Astrocyte (in vitro differentiated cells and primary cell): ENCODE results near the gene ADAMTS12.

ENCODE experiments used
- CTCF ChIP-seq: IDR thresholded peaks from 2 replicates; pipeline ENCODE4 v1.5.1; 2011; ENCODE audit warnings: low read depth, mild to moderate bottlenecking, inconsistent platforms, low read length, moderate library complexity; ENCODE audit not compliant: insufficient read depth
- EZH2 ChIP-seq: IDR thresholded peaks from 2 replicates; pipeline ENCODE4 v1.6.1; 2012; ENCODE audit warnings: mild to moderate bottlenecking, low read length, inconsistent platforms; ENCODE audit not compliant: insufficient read depth

DNA sequence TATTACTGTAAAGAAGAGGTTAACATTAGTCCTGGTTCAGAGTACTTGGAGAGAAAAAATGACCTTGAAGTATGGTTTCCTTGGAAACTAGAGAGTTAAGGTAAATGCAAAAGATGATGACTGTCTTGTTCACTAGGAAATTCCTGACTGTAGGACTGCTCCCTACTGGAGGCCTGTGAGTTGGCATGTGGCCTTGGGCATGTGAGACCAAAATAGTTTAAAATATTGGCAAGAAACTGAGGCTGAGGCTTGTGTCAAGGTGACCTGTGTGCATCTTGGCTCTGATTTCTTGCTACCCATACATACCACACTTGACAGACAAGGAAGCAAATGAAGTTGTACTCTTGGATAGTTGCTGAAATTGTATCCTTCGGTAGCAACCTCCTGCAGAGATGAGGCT, 354.6 kb downstream of the ADAMTS12 start:
- TF ChIP-seq CTCF (no peak), EZH2 (no peak)
